Mesothelial cell of epicardium (in vitro differentiated cells): ENCODE measurements around the gene TMEM176A. TPM values are rescaled to one million over a fixed set of nuclear protein-coding genes. Genes with fewer than 3 reads are reported as not detected.

Experiments used
- DNase-seq, 2 experiments: peaks; one replicate each; pipeline ENCODE4 v3.0.0; 2021; ENCODE audit warnings: low spot score in 2 of 2; ENCODE audit not compliant: unreplicated experiment in 2 of 2
- H3K27ac Mint-ChIP-seq: 2 replicates; pipeline ENCODE4 v1.8.0; 2021; ENCODE audit warnings: mixed read lengths
- H3K27me3 Mint-ChIP-seq: 2 replicates; pipeline ENCODE4 v1.8.0; 2021; ENCODE audit warnings: low read depth, mixed read lengths
- H3K36me3 Mint-ChIP-seq: 2 replicates; pipeline ENCODE4 v1.8.0; 2021; ENCODE audit warnings: mixed read lengths
- H3K4me1 Mint-ChIP-seq: 2 replicates; pipeline ENCODE4 v1.8.0; 2021; ENCODE audit warnings: mixed read lengths
- H3K4me3 Mint-ChIP-seq: 2 replicates; pipeline ENCODE4 v1.8.0; 2021; ENCODE audit warnings: mild to moderate bottlenecking, moderate library complexity, mixed read lengths
- H3K9me3 Mint-ChIP-seq: 2 replicates; pipeline ENCODE4 v1.8.0; 2021; ENCODE audit warnings: mixed read lengths
- total RNA-seq: library from RNA; stranded (reverse); gene quantifications from 3 replicates; pipeline ENCODE4 v1.2.1, GENCODE V29; 2021
- TF ChIP-seq, protein P1 (sequence below): fragments of 200-600 bp; sonication (generic); IDR thresholded peaks from one replicate; pipeline ENCODE4 v1.5.0; 2021; ENCODE audit warnings: antibody characterized with exemption; ENCODE audit not compliant: unreplicated experiment

TMEM176A gene
- total RNA-seq, 1 donor from 2014 or later: 2.5 TPM

DNA sequence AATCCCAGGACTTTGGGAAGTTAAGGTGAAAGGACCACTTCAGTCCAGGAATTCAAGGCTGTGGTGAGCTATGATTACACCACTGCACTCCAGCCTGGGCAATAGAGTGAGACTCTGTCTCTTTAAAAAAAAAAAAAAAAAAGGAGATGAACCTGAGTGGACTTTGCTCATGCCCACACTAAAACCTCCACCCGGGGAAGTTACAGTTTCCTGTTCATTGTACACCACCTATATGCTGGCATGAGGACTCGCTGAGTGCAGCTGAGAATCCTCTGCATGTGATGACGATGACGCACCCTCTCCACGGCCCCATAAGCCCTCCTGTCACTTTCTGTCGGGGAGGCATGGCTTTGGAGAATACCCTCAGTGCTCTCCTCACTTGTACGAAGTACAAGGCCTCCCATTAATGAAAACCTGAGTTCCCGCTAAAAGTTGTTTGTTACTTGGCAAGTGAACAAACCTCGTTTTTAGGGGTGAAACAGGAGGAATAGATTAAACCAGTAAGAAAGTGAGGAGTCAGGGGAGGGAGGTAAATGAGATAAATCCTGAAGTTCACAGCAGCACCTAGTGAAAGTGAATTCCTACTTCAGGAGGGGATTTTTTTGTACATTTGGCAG, 16.3 kb upstream of the TMEM176A start:
- no peak overlapping the region for H3K4me3 Mint-ChIP-seq
- H3K4me1 Mint-ChIP-seq: peaks cover 27% of the 10 kb centered on the region
- no peak overlapping the region for H3K27ac Mint-ChIP-seq
- peaks cover 55% of the 10 kb centered on the region for H3K27me3 Mint-ChIP-seq
- TF ChIP-seq, protein P1, sequence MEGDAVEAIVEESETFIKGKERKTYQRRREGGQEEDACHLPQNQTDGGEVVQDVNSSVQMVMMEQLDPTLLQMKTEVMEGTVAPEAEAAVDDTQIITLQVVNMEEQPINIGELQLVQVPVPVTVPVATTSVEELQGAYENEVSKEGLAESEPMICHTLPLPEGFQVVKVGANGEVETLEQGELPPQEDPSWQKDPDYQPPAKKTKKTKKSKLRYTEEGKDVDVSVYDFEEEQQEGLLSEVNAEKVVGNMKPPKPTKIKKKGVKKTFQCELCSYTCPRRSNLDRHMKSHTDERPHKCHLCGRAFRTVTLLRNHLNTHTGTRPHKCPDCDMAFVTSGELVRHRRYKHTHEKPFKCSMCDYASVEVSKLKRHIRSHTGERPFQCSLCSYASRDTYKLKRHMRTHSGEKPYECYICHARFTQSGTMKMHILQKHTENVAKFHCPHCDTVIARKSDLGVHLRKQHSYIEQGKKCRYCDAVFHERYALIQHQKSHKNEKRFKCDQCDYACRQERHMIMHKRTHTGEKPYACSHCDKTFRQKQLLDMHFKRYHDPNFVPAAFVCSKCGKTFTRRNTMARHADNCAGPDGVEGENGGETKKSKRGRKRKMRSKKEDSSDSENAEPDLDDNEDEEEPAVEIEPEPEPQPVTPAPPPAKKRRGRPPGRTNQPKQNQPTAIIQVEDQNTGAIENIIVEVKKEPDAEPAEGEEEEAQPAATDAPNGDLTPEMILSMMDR: no peak
- H3K9me3 Mint-ChIP-seq: no peaks in the 10 kb centered on the region
- DNase-seq: no peak
- H3K36me3 Mint-ChIP-seq: no peaks in the 10 kb centered on the region

DNA sequence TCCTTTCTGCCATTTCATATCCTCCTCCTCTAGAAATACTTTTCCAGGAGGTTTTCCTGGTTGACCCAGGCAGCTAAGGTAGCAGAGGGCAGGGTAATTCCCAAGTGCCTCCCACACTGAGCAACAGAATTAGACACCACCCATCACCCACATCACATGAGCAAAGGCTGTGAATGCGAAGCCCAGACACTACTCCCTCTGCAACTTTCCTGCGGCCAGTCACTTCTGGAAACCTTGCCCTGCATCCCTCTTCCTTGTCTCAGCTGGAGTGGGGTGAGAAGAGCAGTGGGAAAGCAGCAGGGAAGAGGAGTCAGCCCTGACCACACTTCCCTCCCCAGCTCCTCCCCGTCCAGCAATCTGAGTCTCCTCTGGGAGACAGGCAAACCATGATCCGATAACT, 15.6 kb upstream of the TMEM176A start:
- Mint-ChIP-seq H3K27ac (no peak overlapping the region), H3K36me3 (no peaks in the 10 kb centered on the region), H3K4me1 (peaks cover 27% of the 10 kb centered on the region), H3K27me3 (peaks cover 60% of the 10 kb centered on the region), H3K9me3 (no peaks in the 10 kb centered on the region), H3K4me3 (no peak overlapping the region)
- DNase-seq: no peak
- TF ChIP-seq, protein P1: no peak

DNA sequence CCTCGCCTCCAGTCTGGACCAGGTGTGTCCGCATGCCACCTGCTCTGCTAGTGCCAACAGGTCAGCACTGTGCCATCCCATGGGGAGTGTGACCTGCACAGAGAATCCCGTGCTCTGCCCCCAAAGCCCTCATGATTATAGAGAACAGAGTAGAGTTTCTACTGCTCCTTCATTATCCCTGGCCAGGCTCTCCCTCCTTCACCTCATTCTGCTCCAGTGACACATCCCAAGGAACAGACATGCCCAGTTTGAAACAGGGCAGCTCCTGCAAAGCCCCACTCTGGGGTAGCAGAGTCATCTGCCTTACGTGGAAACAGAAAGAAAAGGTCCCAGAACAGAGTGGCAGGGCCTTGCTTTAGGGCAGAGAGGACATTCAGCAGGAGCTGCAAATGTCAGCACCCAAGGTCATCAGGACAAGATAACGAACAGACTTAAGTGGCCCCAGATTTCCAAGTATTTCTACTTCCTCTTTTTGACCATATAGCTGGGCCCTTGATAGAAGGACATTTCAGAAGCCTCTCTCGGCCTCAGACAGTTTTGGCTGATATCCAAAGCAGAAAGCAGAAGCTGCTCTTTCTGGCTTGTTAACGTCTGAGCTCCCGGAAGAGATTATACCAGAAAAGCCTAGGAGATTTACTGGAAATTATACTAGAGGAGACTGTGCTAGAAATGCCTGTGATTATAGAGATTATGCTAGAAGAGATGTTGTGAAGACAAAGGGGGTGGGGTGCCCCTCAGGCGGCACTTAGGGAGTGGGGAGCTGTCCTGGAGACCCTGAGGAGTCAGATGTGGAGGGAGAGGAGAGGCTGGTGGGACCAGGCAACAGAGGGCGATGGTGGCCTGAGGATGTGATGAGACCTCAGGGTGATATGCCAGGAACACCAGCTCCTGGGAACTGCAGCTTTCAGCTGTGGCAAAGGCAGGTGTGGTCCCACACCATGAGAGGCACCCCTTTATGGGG, 13.0 kb upstream of the TMEM176A start:
- Mint-ChIP-seq H3K36me3 (no peaks in the 10 kb centered on the region), H3K27me3 (peaks cover 68% of the 10 kb centered on the region), H3K27ac (peak overlapping the region; percentile 44), H3K4me1 (peaks cover 27% of the 10 kb centered on the region), H3K9me3 (no peaks in the 10 kb centered on the region), H3K4me3 (no peak overlapping the region)
- no peak for DNase-seq
- TF ChIP-seq, protein P1: no peak

DNA sequence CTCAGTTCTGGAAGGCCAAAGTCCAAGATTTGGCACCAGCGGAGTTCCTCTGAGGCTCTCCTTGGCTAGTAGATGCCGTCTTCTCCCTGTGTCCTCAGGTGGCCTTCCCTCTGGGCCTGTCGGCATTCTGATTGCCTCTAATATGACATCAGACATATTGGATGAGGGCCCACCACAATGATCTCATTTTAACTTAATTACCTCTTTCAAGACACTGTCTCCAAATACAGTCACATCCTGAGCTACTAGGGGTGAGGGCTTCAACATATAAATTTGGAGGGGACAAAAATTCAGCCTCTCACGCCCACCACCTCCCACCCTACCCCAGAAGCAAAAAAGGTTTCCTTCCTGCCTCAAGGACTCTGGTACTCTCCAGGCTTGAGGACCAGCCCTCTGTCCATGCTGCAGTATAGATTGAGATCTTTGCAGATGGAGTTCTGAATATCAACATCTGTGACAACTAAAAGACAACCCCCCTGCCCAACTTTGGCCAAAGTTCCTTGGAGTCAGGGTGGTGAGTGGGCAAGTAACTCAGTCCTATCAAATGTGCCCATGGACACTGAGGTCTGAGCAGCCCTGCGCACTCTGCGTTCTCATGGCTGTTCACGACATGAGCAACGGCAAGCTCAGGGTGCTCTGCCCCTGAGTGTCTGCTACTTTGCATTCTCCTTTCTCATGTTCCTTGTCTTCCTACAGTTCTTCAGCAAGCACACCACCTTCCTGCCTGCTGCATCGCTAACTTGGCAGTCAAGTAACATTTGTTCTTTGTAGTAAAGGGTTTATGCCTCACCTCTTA, 11.9 kb upstream of the TMEM176A start:
- no peaks in the 10 kb centered on the region for H3K9me3 Mint-ChIP-seq
- no peak overlapping the region for H3K27ac Mint-ChIP-seq
- H3K4me1 Mint-ChIP-seq: peaks cover 27% of the 10 kb centered on the region
- H3K4me3 Mint-ChIP-seq: no peak overlapping the region
- peaks cover 66% of the 10 kb centered on the region for H3K27me3 Mint-ChIP-seq
- no peaks in the 10 kb centered on the region for H3K36me3 Mint-ChIP-seq
- DNase-seq: no peak
- TF ChIP-seq, protein P1: no peak

DNA sequence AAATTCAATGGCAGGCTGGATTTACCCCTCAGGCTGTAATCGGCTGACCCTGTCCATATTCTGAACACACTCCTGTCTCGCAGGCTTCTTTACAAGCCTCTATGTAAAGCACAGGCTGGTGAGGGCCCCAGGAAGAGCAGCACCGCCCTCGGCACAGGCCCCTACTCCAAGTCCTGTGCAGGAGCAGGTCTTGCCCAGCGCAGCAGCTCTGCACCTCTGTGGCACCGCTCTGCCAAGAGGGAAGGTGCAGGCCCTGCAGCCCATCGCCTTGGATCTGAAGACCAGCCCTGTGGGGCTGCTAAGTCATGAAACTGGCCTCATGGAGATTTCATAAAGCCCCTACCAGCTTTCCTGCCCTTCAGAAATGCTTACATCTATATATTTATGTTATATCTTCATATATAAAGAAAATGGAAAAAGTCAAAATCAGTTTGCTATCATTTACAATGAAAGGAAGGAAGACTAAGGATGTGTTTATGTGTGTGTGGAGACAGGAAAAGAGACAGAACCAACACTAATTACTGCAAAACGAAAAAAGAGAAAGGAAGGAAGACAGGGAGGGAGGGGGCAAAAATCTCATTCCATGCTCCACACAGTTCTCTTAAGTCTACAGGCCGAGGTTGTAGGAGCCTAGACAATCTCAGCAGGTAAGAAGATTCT, 10.0 kb upstream of the TMEM176A start:
- Mint-ChIP-seq H3K4me1 (peaks cover 22% of the 10 kb centered on the region), H3K36me3 (no peaks in the 10 kb centered on the region), H3K4me3 (no peak overlapping the region), H3K27ac (no peak overlapping the region), H3K9me3 (no peaks in the 10 kb centered on the region), H3K27me3 (peaks cover 54% of the 10 kb centered on the region)
- no peak for DNase-seq
- TF ChIP-seq, protein P1: no peak
